Left colon (tissue), 2 donors: Measurements from ENCODE around the gene CLCF1. TPM values are rescaled to one million over a fixed set of nuclear protein-coding genes. Genes with fewer than 3 reads are reported as not detected.

Experiments used
- ATAC-seq: fragments of 200-7000 bp; cut with Tn5 transposase; one replicate; pipeline ENCODE4 v1.9.1; 2020; ENCODE audit warnings: mild to moderate bottlenecking, moderate library complexity
- DNase-seq, 2 donors: peaks; one replicate each; pipeline ENCODE4 v3.0.0-alpha.2; 2020
- intact Hi-C, 2 donors: fragments of 100-400 bp; cut with DNase I in 1 of 2; cut with micrococcal nuclease in 1 of 2; formaldehyde crosslinking; loops; one replicate each; pipeline versions ENCODE4 v1.11.2 to v1.14.0; 2022; cut with DNase I, micrococcal nuclease
- total RNA-seq, 2 donors: library from RNA; stranded (reverse); fragmentation: NEBNext Ultra II Directional; extraction: Animal tissue kit (Norgen Biotek cat#: 25700); gene quantifications; one replicate each; pipeline ENCODE4 v1.2.1, GENCODE V29; 2021
- donor health status: DM: no; HTN: no; CAD: no.
- donor health status: DM: yes; HTN: yes; CAD: no.

The CLCF1 gene
- total RNA-seq, 2 donors from 2014 or later = 2.2 to 2.4 TPM

- peak; percentile 68 for ATAC-seq
- peak; percentile 99 to 100 for DNase-seq
- intact Hi-C loops = no loop called here
Observed at GRCh38 chr11:67353317-67354074, 19.9 kb downstream of the CLCF1 start, which contains the start of gene POLD4. TSS of gene POLD4 (minus strand) at chr11:67353546. CDS start at chr11:67353399, 147 bp downstream.

DNA sequence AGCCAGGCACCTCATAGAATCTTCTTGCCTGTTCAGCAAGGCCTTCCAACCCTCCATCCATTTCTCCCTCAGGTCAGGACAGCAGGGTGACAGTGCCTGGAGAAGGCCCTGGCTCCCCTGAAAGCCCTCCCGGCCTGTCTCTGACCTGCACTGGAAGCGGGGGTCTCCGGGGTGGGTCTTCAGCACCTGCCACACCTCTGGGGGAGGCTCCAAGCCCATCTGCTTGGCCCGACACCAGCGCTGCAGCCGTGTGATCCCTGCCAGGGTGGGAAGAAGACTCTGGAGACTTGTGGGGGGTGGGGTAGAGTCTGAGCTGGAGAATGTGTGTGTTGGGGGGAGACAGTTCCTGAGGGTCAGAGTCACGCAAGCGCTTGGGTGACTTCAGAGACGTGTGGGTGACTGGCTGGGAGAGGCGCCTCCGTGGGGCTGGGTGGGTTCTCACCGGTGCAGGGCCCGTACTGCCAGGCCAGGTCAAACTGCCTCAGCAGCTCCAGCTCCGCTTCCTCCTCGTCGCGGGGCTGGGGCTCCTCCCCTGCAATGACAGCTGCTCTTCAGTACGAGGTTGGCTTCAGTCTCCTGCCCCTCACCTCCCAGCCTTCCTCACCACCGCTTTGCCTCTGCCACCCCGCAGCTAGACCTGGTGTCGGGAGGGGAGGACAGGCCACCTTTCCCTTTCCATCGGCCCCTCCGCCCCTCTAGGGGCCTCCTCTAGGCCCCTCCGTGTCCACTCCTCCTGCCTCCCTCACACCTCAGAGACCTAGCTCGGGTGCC lies 20.7 kb downstream of the CLCF1 start:
- intact Hi-C loops = no loop called here
- ATAC-seq (peak; percentile 30), DNase-seq (peak; percentile 72 to 77)

GRCh38 chr11:67351275-67352005 lies 22.0 kb downstream of the CLCF1 start:
- intact Hi-C loops = no loop called here
- ATAC-seq = peak; percentile 17

DNA sequence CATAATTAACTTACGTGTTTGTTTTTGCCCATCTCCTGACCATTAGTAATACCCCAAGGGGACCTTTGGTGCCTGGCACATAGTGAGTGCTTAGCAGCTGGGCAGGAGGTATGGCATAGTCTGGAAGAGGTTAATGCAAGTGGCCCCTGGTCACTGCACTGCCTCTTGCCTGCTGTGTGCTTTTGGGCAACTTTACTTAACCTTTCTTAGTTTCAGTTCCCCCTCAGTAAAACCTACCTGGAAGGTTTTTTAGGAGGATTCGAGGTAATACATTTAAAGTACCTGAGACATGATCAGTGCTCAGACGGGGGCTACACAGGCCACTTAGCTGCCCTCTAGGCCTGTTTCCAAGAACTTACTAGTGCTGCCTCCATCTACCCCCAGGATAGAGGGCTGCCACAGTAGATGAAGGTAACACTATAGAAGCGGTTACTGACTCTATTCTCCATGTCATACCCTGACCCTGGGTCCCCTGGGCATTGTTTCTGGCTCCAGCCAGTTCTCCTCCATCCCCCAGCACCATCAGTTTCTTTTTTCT lies 23.4 kb downstream of the CLCF1 start:
- no peak for DNase-seq
- intact Hi-C loops = loop anchor here in 1 of 2 donors (5.0 kb wide), 1 partner anchor 32 kb away; no protein-coding TSS in a partner anchor
- ATAC-seq = no peak

More at GRCh38 chr11:67351275-67352005, 22.0 kb downstream of the CLCF1 start:
- DNase-seq = peak; percentile 57 to 72

DNA sequence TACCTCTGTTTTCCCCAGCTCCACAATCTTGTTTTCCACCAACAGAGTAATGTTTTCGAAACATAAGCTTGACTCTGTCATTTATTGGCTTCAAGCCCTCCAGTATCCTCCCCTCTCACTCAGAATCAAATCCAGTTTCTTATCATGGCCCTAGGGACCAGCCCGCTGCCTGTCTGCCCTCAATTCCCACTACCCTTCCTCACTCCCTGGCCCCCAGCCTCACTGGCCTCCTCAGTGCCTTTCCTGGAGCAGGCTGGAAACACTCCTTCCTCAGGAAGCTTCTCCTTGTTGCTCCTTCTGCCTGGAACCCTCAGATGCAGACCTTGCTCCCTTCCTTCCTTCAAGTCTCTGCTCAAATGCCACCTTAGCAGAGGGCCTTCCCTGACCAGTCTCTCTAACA lies 23.9 kb downstream of the CLCF1 start:
- intact Hi-C loops = loop anchor here in 1 of 2 donors (5.0 kb wide), 1 partner anchor 33 kb away; no protein-coding TSS in a partner anchor
- DNase-seq (no peak), ATAC-seq (no peak)

DNA sequence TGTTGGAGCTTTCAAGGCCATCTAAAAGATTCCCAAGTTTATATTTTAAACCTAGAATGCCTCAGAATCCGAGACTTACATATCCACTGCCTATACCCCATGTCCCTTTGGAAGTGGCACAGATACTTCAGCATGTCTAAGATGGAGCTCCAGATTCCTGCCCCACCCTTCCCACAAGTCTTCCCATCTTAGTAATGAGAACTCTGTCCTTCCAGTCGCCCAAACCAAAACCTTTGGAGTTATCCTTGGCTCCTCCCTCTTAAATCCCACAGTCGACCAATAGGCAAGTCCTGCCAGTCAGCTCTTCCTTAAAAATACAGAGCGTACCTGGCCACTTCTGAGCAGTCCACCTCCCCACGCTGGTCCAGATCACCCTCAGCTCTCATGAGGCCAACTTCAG lies 24.4 kb downstream of the CLCF1 start:
- intact Hi-C loops = loop anchor here in 1 of 2 donors (5.0 kb wide), 1 partner anchor 33 kb away; no protein-coding TSS in a partner anchor
- ATAC-seq = no peak
- DNase-seq = no peak

GRCh38 chr11:67347964-67348749 lies 25.2 kb downstream of the CLCF1 start:
- DNase-seq (peak in 1 of 2 donors; percentile 21), ATAC-seq (no peak)
- intact Hi-C loops = loop anchor here in 1 of 2 donors (5.0 kb wide), 1 partner anchor 34 kb away; no protein-coding TSS in a partner anchor

DNA sequence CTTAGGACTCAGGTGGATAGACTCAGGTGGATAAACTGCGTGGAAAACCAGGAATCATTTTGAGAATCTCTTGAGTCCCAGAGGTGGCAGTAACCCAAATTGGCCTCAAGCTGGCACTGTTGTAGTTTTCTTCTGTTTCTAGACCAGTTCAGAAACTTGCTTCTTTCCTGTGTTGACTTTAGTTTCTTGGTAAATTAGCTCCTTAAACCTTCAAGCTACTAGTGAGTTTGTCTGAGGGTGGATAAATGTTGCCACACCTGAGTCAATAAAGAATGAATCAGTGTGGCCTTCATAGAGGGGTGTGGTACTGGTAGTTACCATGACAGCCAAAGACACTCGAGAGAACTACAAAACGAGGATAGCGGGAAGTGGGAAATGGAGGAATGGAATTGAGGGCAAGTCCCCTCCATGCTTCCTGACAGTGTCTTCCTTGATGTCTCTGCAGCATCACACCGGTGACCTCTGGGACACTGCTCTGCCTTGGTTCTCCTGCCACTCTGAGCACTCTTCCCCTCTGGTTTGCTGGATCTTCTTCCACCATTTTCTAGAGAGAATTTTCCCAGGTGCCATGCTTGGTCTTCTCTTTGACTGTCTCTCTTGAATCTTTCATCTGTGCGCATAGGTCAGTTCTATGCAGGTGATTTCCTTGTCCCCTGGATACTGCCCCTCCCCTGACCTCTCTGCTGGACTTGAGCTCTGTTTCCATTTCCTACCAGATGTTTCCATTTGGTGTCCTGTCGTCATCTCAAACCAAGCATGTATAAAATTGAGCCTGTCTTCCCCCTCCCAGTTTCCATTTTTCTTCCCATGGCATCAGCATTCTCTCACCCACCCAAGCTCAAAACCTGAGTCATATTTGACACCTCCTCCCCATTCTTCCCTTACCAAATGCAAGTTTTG lies 27.2 kb downstream of the CLCF1 start:
- peak; percentile 87 for ATAC-seq
- DNase-seq = peak; percentile 57 to 62
- intact Hi-C loops = loop anchor here in 1 of 2 donors (5.0 kb wide), 1 partner anchor 36 kb away; no protein-coding TSS in a partner anchor

DNA sequence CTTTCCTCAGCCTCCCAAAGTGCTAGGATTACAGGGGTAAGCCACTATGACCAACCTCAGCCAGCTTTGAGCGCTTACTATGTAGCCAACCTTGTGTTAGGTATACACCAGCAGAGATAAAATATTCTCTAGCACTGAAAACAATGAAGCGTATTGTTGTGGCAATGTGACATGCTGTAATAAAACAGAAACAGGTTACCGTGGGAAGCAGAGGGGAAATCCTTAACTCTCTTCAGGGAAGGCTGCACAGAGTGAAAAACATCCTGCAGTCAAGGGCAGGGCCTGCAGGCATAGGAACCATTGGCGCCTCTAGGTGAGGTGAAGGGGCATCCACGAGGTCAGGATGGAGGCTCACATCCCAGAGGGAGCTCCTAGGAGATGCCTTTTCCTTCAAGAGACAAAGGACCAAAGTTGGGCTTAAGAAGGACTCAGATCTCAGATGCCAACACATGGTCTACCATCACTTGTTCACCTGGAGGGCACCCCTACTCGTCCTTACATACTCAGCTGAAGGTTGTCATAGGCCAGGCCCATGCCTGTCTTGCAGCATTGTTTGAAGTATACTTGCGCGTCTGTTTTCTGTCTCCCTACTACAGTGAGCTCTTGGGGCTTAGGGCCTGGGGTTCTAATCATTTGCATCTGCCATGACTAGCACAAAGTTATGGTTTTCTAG lies 28.0 kb downstream of the CLCF1 start:
- ATAC-seq = peak; percentile 62
- DNase-seq = peak in 1 of 2 donors; percentile 49
- intact Hi-C loops = loop anchor here in 1 of 2 donors (5.0 kb wide), 1 partner anchor 37 kb away; no protein-coding TSS in a partner anchor

DNA sequence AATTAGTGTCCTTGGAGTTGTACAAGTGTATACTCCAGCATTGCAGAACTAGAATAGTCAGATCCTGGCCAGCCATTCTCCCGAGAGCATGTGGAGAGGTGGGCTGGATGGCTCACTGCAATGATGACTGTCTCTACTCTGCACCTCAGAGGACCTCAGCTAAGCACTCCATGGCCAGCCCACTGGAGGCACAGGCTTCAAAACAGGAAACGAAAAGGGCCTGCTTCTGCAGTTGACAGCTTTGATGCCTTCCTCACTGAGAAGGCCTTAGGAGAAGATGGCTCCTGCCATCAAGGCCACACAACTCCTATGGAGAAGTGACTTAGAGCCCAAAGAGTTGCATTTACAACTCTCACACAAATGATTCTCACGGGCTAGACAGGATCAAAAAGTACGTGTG lies 29.1 kb downstream of the CLCF1 start:
- intact Hi-C loops = no loop called here
- ATAC-seq (no peak), DNase-seq (no peak)

GRCh38 chr11:67337257-67337656 lies 36.1 kb downstream of the CLCF1 start:
- intact Hi-C loops = no loop called here
- ATAC-seq = no peak
- no peak for DNase-seq

DNA sequence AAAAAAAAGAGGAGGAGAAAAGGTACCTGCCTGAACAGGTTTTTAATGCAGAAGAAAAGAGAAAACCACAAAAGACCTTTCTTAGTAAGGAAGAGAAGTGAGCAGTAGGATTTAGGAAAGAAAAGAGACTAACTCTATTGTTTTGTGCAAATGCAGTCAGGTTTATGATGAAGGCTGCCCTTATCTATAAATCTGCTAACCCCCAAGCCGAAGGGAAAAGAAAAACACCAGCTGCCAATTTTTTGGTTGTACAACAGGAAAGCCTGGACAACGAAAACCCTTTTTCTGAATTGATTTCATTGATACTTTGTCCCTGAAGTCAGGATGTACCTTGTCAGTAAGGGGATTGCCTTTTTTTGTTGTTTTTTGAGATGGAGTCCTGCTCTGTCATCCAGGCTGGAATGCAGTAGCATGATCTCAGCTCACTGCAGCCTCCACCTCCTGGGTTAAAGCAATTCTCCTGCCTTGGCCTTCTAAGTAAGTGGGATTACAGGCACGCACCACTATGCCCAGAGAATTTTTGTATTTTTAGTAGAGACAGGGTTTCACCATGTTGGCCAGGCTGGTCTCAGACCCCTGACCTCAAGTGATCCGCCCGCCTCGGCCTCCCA lies 41.2 kb downstream of the CLCF1 start:
- ATAC-seq (no peak), DNase-seq (no peak)
- intact Hi-C loops = no loop called here

GRCh38 chr11:67323526-67323925 lies 49.9 kb downstream of the CLCF1 start:
- ATAC-seq = no peak
- no peak for DNase-seq
- intact Hi-C loops = no loop called here

DNA sequence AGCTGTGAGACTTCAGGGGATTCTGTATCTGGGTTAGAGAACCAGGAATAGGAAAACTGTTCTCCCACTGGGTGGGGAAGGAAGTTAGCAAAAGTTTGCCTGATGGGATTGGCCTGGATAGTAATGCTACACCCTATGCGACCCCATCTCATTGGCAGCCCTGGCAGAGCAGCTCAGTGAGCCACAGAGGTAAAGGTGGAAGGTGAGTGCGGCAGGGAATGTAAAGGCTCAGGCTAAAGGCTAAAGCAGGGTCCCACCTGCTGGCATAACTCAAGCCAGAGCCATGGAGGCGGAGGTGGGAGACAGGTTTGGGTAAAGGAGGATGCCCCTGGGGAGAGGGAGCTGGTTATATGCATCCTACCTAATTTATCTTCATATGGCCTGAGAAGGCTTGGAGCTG lies 51.3 kb downstream of the CLCF1 start:
- DNase-seq (no peak), ATAC-seq (no peak)
- intact Hi-C loops = no loop called here

DNA sequence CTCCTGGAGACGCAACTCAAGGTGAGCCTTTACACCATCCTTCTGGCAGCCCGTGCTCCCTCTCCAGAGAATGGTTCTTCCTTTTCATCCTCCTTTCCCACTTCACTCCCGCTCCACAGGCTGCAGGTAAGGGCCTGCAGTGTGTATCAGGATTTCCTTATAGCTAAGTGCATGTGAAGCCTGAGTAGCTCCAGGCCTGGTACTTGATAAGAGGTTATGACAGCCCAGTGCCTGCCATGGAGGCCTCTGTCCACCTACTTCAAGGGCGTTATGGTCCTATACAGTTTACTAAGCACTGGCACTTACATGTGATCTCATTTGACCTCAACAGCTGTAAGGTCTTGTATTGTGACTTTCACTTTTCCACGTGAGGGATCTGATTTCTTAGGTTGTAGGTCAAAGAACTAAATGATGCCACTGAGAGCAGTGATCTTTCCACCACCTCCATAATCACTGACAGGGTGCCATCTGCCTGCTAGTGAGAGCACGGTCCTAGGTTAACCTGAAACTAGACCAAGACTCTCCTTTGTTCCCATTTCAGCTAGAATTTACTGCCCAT lies 52.0 kb downstream of the CLCF1 start:
- ATAC-seq = no peak
- intact Hi-C loops = no loop called here
- no peak for DNase-seq

- DNase-seq (no peak), ATAC-seq (no peak)
- intact Hi-C loops = no loop called here
Observed at GRCh38 chr11:67320691-67321090, 52.7 kb downstream of the CLCF1 start.
